Measurements from ENCODE around the gene POLR1G. TPM values are rescaled to one million over a fixed set of nuclear protein-coding genes. Genes with fewer than 3 reads are reported as not detected.

The POLR1G gene, protein sequence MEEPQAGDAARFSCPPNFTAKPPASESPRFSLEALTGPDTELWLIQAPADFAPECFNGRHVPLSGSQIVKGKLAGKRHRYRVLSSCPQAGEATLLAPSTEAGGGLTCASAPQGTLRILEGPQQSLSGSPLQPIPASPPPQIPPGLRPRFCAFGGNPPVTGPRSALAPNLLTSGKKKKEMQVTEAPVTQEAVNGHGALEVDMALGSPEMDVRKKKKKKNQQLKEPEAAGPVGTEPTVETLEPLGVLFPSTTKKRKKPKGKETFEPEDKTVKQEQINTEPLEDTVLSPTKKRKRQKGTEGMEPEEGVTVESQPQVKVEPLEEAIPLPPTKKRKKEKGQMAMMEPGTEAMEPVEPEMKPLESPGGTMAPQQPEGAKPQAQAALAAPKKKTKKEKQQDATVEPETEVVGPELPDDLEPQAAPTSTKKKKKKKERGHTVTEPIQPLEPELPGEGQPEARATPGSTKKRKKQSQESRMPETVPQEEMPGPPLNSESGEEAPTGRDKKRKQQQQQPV
- total RNA-seq: 7.0 and 7.4 TPM in 2 replicates

DNA sequence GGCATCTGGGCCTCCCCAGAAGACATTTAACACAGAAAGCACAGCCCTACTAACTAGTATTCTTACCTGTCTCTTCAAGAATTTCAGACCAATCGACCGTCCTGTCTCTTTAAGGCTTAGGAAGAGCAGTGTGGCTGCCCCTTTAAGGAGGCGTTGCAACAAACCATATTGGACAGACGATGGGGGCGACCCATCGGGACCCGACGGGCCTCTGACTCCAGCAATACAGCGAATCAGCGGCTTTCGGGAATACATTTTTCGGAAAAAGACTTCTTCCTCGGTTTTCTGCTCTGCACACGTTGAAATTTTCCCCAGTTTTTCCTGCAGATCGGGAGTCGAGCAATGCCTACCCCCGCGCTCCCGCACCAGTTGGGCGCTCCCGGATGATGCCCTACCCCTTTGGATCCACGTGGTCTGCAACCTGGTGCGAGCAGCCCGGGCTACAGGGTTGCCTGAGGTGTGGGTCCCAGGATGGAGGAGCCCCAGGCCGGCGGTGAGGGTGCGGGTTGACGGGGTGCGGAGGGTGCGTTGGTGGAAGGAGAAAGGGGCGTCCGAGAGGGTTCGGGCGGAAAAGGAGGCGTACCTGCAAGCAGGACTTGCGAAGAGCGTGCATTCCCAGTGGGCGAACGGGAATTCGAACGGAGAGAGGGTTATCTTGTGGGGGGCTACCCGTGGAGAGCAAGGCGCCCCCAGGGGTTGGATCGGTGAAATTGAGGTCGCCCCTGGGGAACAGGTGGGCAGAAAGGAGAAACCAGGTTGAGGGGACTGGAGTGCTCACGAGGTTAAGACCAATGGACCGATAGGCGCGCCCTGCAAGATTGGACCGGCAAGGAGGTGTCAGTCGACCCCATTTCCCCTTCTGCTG, at the start of gene POLR1G:
POLR1G (plus strand) TSS at position 419 of the 865 bp plus-strand sequence; CDS start at position 472, 53 bp downstream.
- DNase-seq (ENCODE audit: low read depth in 2 of 2): peak; percentile 54 to 82

DNA sequence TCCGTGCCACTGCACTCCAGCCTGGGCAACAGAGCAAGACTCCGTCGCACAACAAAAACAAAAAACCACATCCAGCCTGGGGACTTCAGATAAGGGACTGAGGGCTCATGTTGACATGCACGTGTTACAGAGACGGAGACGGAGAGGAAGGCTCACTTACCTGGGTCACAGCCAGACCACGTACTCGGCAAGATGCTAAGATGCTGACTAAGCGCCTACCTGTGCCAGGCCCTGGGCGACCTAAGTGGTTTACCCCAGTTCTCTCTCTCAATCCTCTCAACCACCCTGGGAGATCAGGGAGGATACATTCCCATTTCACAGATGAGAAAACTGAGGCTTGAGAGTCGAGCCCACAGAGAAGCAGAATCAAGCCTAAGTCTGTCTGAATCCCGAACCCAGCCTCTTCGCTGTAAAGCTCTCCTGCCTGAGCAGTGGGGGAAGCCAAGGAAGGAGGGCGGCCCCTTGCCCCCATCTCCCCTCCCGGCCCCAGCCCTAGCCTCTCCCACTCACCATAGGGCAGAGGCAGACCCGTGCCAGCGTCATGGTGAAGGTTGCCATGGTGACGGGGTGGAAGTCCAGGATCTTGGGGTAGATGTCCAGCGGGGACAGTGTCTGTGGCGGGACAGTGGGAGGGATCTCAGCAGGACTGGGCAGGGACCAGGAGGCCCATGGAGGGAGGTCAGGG, 49.5 kb upstream of the POLR1G start:
- no peak for DNase-seq (ENCODE audit: low read depth in 2 of 2)

DNA sequence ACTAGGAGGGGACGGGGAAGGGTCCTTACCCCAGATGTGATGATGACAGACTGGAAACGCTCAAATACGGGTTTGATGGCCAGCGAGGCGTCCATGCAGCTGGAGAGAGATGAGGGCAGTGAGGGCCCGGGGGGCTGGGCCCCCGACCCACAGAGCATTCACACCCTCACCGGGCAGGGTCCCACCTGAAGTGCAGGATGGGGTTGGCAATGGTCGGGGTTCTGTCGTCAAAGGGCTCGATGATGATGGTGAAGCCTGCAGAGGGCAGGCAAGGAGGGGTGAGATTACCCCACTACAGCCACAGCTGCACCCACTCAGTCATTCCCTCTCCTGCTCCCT, 49.0 kb upstream of the POLR1G start:
- no peak for DNase-seq (ENCODE audit: low read depth in 2 of 2)

DNA sequence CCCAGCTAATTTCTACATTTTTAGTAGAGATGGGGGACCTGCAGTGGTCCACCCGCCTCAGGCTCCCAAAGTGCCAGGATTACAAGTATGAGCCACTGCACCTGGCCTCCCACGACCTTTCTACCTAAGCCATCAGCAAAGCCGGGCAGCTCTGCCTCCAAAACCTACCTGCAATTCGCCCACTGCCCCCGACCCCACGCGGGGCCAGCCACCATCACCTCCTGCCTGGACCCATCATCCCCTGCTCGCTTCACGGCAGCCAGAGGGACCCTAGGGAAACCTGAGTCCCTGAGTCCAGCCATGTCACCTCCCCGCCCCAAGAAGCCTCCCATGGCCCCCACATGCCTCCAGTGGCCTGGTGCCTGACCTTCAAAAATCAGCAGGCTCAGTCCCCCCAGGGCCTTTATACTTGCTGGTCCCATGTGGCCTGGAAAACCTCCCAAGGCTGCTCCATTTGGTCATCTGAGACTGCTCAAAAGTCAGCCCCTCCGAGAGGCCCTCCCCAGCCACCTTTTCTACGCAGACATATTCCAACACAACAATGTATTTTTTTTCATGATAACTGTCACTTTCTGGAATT, 48.1 kb upstream of the POLR1G start:
- no peak for DNase-seq (ENCODE audit: low read depth in 2 of 2)

DNA sequence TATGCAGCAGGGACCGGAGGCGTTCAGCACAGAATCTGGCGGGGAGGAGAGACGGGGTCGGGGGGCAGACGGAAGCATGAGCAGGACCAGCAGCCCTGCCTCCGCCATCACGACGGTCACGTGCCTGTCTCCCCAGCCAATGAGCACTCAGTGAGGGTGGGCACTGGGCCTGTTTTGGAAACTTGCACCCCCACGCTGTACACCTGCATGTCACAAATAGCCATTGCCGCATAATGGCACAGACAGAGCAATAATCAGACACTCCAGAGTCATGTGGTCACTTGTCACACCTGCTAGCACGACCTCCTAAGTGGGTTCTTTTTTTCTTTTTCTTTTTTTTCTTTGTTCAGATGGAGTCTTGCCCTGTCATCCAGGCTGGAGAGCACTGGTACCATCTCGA, 44.8 kb upstream of the POLR1G start:
- DNase-seq (ENCODE audit: low read depth in 2 of 2): no peak

DNA sequence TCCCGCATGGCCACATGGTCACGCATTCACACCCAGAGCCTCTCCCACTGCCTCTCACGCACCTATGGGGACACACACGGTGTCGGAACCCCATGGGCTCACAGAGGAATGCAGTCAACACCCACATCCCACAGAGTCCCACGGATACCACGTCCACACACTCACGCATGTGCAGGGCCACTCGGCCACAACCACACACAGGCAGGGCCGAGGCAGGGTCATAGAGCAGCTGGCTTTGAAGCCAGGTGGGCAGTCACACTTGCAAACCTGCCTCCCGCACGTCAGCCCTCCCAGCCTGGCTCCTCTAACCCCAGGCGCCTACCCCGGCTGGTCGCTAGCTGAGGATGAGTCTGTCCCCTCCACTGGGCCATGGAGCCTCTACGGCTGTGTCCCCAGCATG, 44.2 kb upstream of the POLR1G start:
- DNase-seq (ENCODE audit: low read depth in 2 of 2): no peak

DNA sequence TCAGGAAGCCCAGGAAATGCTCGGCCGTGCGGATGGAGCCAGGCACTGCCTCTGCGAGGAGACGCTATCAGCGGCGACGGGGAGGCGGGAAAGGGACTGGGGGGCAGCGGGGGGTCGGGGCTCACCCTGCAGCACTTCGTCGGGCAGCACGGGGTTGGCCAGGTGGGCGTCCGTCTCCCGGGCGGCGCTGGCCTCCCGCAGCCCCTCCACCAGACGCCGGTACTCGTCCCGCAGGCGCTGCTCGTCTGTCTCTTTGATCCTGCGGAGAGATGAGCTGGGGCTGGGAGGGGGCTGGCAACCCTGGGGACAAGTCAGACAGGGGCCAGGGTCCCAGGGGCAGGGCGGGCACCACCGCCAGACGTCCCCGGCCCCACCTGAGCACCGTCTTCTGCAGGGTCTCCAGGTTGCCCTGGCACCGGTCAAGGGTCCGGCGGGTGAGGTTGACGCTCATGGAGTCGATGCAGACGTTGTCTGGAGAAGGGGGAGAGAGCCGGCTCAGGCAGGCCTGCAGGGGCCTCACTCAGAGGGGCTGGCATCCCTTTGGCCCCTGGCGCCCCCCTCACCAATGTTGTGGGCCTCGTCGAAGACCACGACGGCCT, 42.5 kb upstream of the POLR1G start:
- no peak for DNase-seq (ENCODE audit: low read depth in 2 of 2)

DNA sequence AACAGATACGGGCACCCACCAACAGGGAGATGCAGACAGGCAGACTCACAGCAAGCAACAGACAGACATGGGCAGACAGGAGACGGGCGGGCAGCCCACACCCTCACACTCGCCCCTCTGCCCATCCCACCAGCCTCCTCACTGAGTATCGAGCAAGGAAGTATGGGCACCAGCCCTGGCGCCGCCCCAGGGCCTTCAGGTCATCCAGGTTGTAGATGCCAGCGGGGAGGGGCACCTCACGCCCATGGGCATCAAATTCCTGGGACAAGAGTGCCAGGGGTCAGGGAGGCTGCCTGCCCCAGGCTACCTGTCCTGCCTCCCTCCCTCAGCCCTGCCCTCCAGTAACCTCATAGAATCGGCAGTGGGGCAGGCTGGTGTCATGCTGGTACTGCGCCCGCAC, 41.7 kb upstream of the POLR1G start:
- DNase-seq (ENCODE audit: low read depth in 2 of 2): no peak

DNA sequence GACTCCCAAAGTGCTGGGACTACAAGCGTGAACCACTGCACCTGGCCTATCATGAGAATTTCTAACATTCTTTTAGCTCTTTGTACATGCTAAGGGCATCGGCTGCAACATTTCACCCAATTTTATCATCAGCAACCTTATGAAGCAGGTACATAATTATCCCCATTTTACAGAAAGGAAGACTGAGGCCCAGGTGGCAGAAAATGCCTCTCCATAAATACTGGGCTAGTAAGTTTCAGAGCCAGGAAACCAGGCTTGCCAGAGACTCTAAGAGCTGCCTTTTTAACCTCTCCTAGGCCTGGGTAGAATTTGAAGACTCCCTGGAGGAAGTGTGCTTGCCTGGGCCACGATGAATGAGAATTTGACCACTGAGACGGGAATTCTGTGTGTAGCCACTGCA, 38.3 kb upstream of the POLR1G start:
- DNase-seq (ENCODE audit: low read depth in 2 of 2): no peak

DNA sequence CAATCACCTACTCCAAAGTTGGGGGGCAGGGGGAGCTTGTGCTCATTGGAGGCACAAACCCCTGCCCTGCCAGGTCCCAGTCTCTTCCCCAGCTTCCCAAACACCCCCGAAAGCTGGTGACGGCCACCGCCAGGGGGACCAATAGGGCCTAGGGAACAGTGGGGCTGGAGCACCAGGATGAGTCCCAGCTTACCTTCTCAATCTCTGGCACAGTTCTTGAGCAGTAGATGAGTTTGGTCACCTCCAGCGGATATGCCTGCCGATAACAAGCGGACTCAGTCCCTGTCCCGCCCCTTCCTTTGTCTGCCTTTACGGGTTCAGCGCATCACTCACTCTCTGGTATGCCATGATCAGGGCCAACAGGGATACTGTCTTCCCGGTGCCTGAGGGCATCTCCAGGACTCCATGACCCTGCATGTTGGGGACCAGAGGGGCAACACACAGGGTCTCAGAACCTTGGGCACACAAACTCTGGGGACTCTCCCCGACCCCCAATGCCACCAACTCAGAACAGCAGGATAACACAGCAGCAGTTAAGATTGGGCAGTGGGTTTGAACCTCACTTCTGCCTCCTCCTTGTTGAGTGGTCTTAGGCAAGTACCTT, 37.6 kb upstream of the POLR1G start:
- DNase-seq (ENCODE audit: low read depth in 2 of 2): peak in 1 of 2 donors; percentile 13

DNA sequence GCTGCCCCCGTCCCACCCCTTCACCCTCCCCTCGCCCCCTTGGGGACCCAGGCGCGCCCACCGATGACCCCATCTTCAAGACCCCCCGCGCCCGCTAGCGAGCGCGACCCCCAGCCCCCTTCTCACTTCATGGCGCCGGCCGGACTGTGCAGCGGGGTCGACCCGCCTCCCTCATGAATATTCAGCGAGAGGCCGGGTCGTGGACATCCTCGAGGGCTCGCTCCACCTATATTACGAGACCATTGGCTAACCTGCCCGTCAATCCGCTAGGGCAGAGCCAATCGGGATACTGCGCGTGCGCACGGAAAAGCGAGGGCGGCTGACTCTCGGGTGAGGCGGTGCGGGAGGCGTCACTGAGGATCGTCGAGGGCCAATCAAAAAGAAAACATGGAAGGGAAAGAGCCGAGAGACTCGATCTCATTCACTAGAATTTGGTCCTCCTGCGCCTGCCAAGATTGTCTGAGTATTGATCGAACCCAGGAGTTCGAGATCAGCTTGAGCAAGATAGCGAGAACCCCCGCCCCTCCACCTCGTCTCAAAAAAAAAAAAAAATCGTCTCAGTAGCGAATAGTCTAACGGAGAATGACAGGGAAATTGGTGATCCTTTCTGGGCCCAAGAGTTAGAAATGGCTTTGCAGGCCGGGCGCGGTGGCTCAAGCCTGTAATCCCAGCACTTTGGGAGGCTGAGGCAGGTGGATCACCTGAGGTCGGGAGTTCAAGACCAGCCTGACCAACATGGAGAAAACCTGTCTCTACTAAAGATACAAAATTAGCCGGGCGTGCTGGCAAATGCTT, 35.8 kb upstream of the POLR1G start, which contains the start of gene ERCC2:
ERCC2 (minus strand) TSS at position 164 of the 795 bp plus-strand sequence; CDS start at position 131, 33 bp downstream.
- DNase-seq (ENCODE audit: low read depth in 2 of 2): peak; percentile 98 to 99

DNA sequence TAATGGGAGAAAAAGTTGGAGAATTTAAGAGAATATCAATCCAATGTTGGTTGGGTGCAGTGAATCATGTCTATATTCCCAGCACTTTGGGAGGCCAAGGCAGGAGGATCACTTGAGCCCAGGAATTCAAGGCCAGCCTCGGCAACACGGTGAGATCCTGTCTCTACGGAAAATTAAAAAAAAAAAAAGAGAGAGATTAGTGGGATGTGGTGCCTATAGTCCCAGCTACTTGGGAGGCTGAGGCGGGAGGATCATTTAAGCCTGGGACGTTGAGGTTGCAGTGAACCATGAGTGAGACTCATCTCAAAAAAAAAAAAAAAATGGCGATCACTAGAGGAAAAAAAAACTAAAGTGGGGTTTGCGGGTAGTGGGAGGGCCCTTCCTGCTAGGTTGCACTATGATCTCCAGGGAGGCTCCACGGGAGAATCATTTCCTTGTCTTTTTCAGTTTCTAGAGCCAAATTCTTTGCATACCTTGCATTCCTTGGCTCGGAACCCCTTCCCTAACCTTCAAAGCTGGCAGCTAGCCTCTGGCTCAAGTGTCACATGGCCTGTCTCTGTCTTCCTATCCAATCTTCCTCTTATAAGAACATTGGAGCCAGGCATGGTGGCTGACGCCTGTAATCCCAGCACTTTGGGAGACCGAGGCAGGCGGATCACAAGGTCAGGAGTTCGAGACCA, 30.3 kb upstream of the POLR1G start:
- DNase-seq (ENCODE audit: low read depth in 2 of 2): peak; percentile 68 to 80

DNA sequence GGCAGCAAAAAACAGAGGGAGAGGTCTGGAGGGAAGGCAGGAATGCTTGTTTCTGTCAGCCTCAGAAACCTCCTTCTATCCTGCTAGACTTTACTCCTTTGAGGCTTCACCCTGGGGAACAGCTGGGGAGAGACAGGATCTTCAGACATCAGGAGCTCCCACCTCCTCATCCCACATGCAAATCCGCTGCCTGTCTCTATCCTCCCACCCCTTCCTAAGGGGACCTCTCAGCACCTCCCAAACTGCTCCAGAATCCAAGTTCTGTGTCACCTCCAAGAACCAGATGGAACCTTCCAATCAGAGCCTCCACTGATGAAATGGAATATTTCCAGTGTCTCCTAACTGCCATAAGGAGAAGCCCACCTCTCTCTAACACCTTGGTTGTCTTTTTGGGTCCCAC, 26.3 kb upstream of the POLR1G start:
- no peak for DNase-seq (ENCODE audit: low read depth in 2 of 2)

DNA sequence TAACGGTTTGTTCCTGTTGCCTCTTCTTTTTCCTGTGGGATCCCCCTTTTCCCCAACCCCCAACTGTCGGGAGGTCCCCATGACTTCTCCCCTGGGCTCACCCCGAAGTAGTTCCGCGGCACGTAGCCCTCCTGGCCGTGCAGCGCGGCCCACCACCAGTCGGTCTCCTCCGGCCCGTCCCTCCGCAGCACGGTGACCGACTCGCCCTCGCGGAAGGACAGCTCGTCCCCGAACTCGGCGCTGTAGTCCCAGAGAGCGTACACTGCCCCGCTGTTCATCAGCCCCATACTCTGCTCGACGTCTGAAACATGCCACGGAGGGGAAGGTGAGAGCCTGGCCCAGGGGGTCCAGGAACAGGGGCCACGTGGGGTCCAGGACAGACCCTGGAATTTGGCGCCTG, 24.0 kb upstream of the POLR1G start:
- DNase-seq (ENCODE audit: low read depth in 2 of 2): no peak

DNA sequence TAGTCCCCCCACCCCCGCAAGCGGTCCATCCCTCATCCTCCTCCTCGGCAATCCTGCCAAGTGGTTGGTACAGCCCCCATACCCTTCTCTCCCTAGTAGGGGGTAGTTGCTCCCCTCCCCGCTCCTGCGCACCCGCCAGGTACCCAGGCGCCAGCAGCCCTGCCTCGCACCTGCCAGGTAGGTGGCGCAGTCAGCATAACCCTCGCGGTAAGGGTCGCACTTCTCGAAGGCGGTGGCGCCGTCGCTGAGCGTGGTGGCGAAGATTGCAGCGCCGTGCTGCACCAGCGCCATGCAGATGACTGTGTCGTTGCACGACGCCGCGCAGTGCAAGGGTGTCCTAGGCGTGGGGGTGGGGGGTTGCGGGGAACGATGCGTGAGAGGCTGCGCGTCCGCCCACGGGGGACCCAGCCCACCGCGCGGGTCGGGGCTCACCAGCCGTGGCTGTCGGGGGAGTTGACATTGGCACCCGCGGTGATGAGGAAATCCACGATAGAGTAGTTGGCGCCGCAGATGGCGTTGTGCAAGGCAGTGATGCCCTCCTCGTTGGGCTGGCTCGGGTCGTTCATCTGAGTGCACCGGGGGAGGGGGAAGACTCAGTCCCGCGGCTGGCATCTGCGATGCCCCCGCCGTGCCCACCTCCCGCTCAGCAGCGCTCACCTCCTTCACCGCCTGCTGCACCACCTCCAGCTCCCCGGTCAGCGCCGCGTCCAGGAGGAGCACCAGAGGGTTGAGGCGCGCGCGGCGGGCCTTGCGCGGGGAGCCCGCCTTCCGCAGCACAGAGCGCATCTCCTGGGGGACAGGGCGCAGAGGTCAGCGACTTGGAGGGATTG, 20.8 kb upstream of the POLR1G start:
- no peak for DNase-seq (ENCODE audit: low read depth in 2 of 2)

DNA sequence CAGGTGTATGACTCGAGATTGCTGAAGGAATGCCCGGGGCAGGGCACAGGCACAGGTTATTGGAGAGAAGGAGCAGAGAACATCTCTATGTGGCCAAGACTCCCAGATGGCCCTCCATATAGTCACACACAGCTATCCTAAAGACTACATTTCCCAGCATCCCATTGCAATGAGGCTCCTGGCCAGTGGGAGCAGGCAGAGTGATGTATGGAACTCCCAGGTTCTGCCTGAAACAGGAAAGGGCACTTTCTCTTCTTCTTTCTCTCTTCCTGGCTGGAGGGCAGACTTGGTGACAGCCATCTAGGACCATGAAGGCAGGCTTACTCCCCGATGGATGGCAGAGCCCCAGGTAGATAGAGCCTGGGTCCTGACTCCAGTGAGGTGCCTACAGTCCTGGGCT, 15.1 kb upstream of the POLR1G start:
- no peak for DNase-seq (ENCODE audit: low read depth in 2 of 2)

DNA sequence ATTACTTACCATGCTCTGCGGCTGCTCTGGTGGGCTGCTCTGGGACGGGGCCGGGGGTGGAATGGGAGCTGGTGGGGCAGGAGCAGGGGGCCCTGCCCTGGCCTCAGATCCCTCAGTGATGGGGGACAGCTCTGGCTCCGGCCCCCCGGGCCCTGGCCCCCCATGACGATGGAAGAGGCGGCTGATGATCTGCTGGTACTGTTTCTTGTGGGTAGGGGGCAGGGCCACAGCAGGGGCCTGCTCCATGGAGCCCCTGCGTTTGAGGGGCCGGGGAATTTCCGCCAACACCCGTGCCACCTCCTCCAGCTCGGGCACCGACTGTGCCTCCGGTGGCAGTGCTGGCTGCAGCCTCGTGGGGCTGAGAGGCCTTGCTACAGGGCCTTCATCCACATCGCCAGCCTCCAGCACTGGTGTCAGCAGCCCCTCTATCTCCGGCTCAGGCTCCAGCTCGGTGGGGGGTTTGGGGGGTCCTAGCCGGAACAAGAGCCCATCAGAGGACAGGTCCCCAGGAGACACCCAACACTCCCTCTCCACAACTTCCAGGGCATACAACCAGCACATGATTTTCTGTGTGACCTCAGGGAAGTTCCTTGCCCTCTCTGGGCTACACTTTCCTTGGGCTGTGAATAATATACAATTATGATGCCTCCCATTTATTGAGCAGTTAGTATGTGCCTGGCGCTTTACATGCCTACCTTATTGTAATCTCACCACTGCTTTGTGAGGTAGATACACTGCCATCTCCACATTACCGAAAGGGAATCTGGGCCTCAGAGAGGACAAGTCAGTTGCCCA, 14.4 kb upstream of the POLR1G start:
- DNase-seq (ENCODE audit: low read depth in 2 of 2): no peak
